HCT116 (cell line): ENCODE data around the gene GPR171. TPM values are rescaled to one million over a fixed set of nuclear protein-coding genes. Genes with fewer than 3 reads are reported as not detected.
A peak's percentile ranks its signal among the peaks of the same experiment; 100 is the strongest.

Source experiments
- ATAC-seq: fragments of 200-7000 bp; cut with Tn5 transposase; 2 replicates; pipeline ENCODE4 v1.9.1; 2020; ENCODE audit warnings: mild to moderate bottlenecking, moderate library complexity
- BruUV-seq: library from RNA; stranded (reverse); fragments of 400-500 nt; replicated peaks from 2 replicates; lab custom pipeline; 2021; lab: Mats Ljungman, UMichigan
- CTCF ChIA-PET: fragments of 300-600 bp; sonication (Branson Sonifier 250); formaldehyde crosslinking; loops from one replicate; lab custom pipeline; 2021; ENCODE audit warnings: antibody characterized with exemption; lab: Charles Lee
- POLR2A ChIA-PET: fragments of 300-600, 350-600 bp; sonication (Branson Sonifier 250); formaldehyde crosslinking; loops from one replicate; lab custom pipeline; 2021; ENCODE audit warnings: antibody characterized with exemption; lab: Charles Lee
- RAD21 ChIA-PET, 2 experiments: fragments of 300-600 bp; sonication (Branson Sonifier 250); formaldehyde crosslinking; loops; one replicate each; lab custom pipeline; 2023; ENCODE audit warnings: low total read pairs in 2 of 2; ENCODE audit not compliant: uncharacterized antibody in 2 of 2, unreplicated experiment in 2 of 2, low non-redundant PET in 1 of 2; lab: Charles Lee
- DNase-seq: peaks from one replicate; pipeline ENCODE4 v3.0.0-alpha.2; 2010; ENCODE audit warnings: low read depth, low spot score
- H2AFZ ChIP-seq: fragments of 200-600 bp; shearing (Covaris generic), sonication (generic); 2 replicates; pipeline ENCODE4 v1.6.1; 2017; ENCODE audit warnings: low read depth, mixed run types, mixed read lengths, antibody characterized with exemption, low read length; ENCODE audit not compliant: poor library complexity, severe bottlenecking
- H3K27ac ChIP-seq: 2 replicates; pipeline ENCODE4 v1.5.1; 2012; ENCODE audit warnings: low read depth, low read length
- H3K27me3 ChIP-seq: fragments of 200-600 bp; sonication (generic); 2 replicates; pipeline ENCODE4 v1.6.1; 2016; ENCODE audit warnings: mixed run types, low read length, mixed read lengths; ENCODE audit not compliant: insufficient read depth
- H3K36me3 ChIP-seq, 2 experiments: fragments of 200-500 bp in 1 of 2; fragments of 200-600 bp in 1 of 2; sonication (Bioruptor generic) in 1 of 2; sonication (generic) in 1 of 2; 2 replicates each; pipeline versions ENCODE4 v1.5.1 to v1.6.1; 2014 to 2016; ENCODE audit warnings: low read length in 2 of 2, inconsistent platforms in 1 of 2, mixed read lengths in 1 of 2, mixed run types in 1 of 2; ENCODE audit not compliant: insufficient read depth in 2 of 2, control insufficient read depth in 1 of 2
- H3K4me1 ChIP-seq, 2 experiments: fragments of 200-600 bp in 1 of 2; sonication (generic) in 1 of 2; 2 replicates each; pipeline versions ENCODE4 v1.5.1 to v1.6.1; 2012 to 2017; ENCODE audit warnings: low read length in 2 of 2, inconsistent platforms in 1 of 2, mild to moderate bottlenecking in 1 of 2, mixed read lengths in 1 of 2, mixed run types in 1 of 2, moderate library complexity in 1 of 2; ENCODE audit not compliant: insufficient read depth in 2 of 2, control insufficient read depth in 1 of 2
- H3K4me2 ChIP-seq: fragments of 200-600 bp; sonication (generic); 2 replicates; pipeline ENCODE4 v1.6.1; 2017; ENCODE audit warnings: mixed run types, low read length, mixed read lengths
- H3K4me3 ChIP-seq, 2 experiments: fragments of 200-600 bp in 1 of 2; sonication (generic) in 1 of 2; replicated peaks in 1 of 2; 2 replicates each; pipeline ENCODE4 v1.5.1; 2011 to 2016; ENCODE audit warnings: low read length in 2 of 2, control low read depth in 1 of 2, low read depth in 1 of 2, mild to moderate bottlenecking in 1 of 2, mixed read lengths in 1 of 2, mixed run types in 1 of 2
- H3K79me2 ChIP-seq: fragments of 200-600 bp; sonication (generic); 2 replicates; pipeline ENCODE4 v1.6.1; 2017; ENCODE audit warnings: mild to moderate bottlenecking, mixed run types, low read length, moderate library complexity, mixed read lengths; ENCODE audit not compliant: insufficient read depth
- H3K9ac ChIP-seq: fragments of 200-600 bp; sonication (generic); 2 replicates; pipeline ENCODE4 v1.6.1; 2016; ENCODE audit warnings: low read length, mixed read lengths
- H3K9me2 ChIP-seq: fragments of 200-600 bp; sonication (generic), shearing (Covaris generic); 2 replicates; pipeline ENCODE4 v1.6.1; 2017; ENCODE audit warnings: mixed run types, mild to moderate bottlenecking, moderate library complexity; ENCODE audit not compliant: insufficient read depth
- H3K9me3 ChIP-seq, 2 experiments: fragments of 200-500 bp in 1 of 2; fragments of 200-600 bp in 1 of 2; sonication (Bioruptor generic) in 1 of 2; sonication (generic) in 1 of 2; 2 replicates each; pipeline ENCODE4 v1.6.1; 2014 to 2017; ENCODE audit warnings: low read length in 2 of 2, mixed read lengths in 2 of 2, inconsistent platforms in 1 of 2, low read depth in 1 of 2, mild to moderate bottlenecking in 1 of 2, mixed run types in 1 of 2, moderate library complexity in 1 of 2; ENCODE audit not compliant: control insufficient read depth in 1 of 2, insufficient read depth in 1 of 2
- H4K20me1 ChIP-seq: fragments of 200-600 bp; sonication (generic), shearing (Covaris generic); 2 replicates; pipeline ENCODE4 v1.6.1; 2017; ENCODE audit warnings: mixed run types, mild to moderate bottlenecking, moderate library complexity; ENCODE audit not compliant: insufficient read depth
- CBX3 ChIP-seq: IDR thresholded peaks from 2 replicates; pipeline ENCODE4 v1.6.1; 2012; ENCODE audit warnings: low read depth
- FOSL1 ChIP-seq: IDR thresholded peaks from 2 replicates; pipeline ENCODE4 v1.6.1; 2012; ENCODE audit warnings: low read depth
- RAD21 ChIP-seq: IDR thresholded peaks from 2 replicates; pipeline ENCODE4 v1.6.1; 2012; ENCODE audit warnings: low read depth, mild to moderate bottlenecking
- SIN3A ChIP-seq: IDR thresholded peaks from 2 replicates; pipeline ENCODE4 v1.6.1; 2012; ENCODE audit warnings: low read depth
- SP1 ChIP-seq: IDR thresholded peaks from 2 replicates; pipeline ENCODE4 v1.6.1; 2012; ENCODE audit warnings: low read depth
- TCF7L2 ChIP-seq: IDR thresholded peaks from 2 replicates; pipeline ENCODE4 v1.7.0; 2011; ENCODE audit warnings: borderline replicate concordance, inconsistent platforms; ENCODE audit not compliant: insufficient read depth, insufficient read length; ENCODE audit errors: extremely low read depth
- YY1 ChIP-seq: IDR thresholded peaks from 2 replicates; pipeline ENCODE4 v1.6.1; 2011; ENCODE audit warnings: low read length, low read depth, moderate library complexity, mild to moderate bottlenecking; ENCODE audit not compliant: insufficient replicate concordance; ENCODE audit errors: extremely low read depth
- ZNF274 ChIP-seq: fragments of 200-500 bp; sonication (Bioruptor generic); IDR thresholded peaks from 2 replicates; pipeline ENCODE4 v1.6.1; 2014; ENCODE audit warnings: mild to moderate bottlenecking, low read depth, low read length, inconsistent platforms
- intact Hi-C: fragments of 100-400 bp; cut with micrococcal nuclease; formaldehyde crosslinking; loops from 2 replicates; pipeline ENCODE4 v1.10.0; 2022
- total RNA-seq: library from RNA; stranded (reverse); gene quantifications from one replicate; pipeline ENCODE4 v1.2.1, GENCODE V29; 2021; ENCODE audit not compliant: unreplicated experiment
- TF ChIP-seq, protein P1 (sequence below), 3 experiments: fragments of 200-600 bp in 1 of 3; sonication (generic) in 1 of 3; IDR thresholded peaks in 2 of 3; conservative IDR thresholded peaks in 1 of 3; 2 replicates each; pipeline ENCODE4 v1.5.1; 2012 to 2017; ENCODE audit warnings: low read depth in 2 of 3, low read length in 2 of 3, antibody characterized with exemption in 1 of 3, borderline replicate concordance in 1 of 3, control low read depth in 1 of 3, mild to moderate bottlenecking in 1 of 3, mixed read lengths in 1 of 3, mixed run types in 1 of 3, moderate library complexity in 1 of 3; ENCODE audit not compliant: insufficient read depth in 1 of 3
- TF ChIP-seq, protein P2 (sequence below): IDR thresholded peaks from 2 replicates; pipeline ENCODE4 v1.6.1; 2012
- TF ChIP-seq, protein P3 (sequence below): IDR thresholded peaks from 2 replicates; pipeline ENCODE4 v1.6.1; 2012; ENCODE audit warnings: low read depth
- TF ChIP-seq, protein P4 (sequence below): IDR thresholded peaks from 2 replicates; pipeline ENCODE4 v1.6.1; 2012
- TF ChIP-seq, protein P5 (sequence below): IDR thresholded peaks from 2 replicates; pipeline ENCODE4 v1.6.1; 2011; ENCODE audit warnings: mild to moderate bottlenecking, low read length, moderate library complexity; ENCODE audit not compliant: insufficient replicate concordance; ENCODE audit errors: extremely low read depth

Gene GPR171
- total RNA-seq, 1 experiment from 2014 or later: not detected

DNA sequence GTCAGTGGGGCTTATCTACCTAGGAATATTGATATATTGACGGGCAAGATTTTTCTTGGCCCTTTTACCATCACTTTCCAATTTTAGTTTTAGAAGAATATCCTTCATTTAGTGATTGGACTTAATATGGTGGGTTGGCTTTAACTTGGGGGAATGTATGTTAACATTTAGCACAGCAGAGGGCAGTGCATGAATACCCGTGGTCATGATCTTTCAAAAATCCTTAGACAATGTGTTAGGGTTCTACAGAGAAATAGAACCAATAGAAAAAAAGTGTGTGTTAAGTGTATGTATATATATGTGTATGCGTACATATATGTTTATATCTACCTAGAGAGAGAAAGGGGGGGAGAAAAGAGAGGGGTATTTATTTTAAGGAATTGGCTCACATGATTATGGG, 36.9 kb downstream of the GPR171 start (continued):
- TF ChIP-seq, protein P1, sequence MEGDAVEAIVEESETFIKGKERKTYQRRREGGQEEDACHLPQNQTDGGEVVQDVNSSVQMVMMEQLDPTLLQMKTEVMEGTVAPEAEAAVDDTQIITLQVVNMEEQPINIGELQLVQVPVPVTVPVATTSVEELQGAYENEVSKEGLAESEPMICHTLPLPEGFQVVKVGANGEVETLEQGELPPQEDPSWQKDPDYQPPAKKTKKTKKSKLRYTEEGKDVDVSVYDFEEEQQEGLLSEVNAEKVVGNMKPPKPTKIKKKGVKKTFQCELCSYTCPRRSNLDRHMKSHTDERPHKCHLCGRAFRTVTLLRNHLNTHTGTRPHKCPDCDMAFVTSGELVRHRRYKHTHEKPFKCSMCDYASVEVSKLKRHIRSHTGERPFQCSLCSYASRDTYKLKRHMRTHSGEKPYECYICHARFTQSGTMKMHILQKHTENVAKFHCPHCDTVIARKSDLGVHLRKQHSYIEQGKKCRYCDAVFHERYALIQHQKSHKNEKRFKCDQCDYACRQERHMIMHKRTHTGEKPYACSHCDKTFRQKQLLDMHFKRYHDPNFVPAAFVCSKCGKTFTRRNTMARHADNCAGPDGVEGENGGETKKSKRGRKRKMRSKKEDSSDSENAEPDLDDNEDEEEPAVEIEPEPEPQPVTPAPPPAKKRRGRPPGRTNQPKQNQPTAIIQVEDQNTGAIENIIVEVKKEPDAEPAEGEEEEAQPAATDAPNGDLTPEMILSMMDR (IDR thresholded peaks at IDR 0.05 in 2 of 3, conservative IDR thresholded peaks at IDR 0.05 in 1 of 3; ENCODE audit: borderline replicate concordance in 1 of 3, insufficient read depth in 1 of 3, low read depth in 2 of 3, low read length in 2 of 3): peak in 1 of 3 experiments; percentile 26; a peak in 1 of 6 replicates
- TF ChIP-seq ZNF274: no peak

DNA sequence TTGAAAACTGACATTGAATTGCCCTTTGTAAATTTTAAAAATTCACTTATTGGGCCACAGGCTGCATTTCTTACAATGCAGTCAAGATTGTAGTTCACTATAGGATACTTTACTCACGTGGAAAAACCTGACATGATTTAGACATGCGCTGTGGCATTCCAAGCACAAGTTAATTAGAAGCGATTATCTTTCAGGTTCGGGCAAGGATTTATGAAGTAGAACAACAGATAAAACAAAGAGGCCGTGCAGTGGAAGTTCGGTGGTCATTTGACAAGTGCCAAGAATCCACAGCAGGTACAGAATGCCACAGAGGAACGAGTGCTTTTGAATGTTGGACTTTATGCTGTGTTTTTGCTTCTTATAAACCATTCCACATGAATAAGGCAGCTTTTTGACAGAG, 37.8 kb downstream of the GPR171 start:
- no TSS peak for BruUV-seq
- Histone ChIP-seq H3K9ac (no peak overlapping the region), H3K4me2 (no peak overlapping the region), H3K79me2 (no peaks in the 10 kb centered on the region), H3K27ac (no peak overlapping the region), H3K9me3 (no peaks in the 10 kb centered on the region), H4K20me1 (no peaks in the 10 kb centered on the region), H3K9me2 (no peaks in the 10 kb centered on the region), H3K36me3 (no peaks in the 10 kb centered on the region)
- intact Hi-C loops: loop anchor here (5.0 kb wide), 2 partner anchors 672 to 752 kb away; no protein-coding TSS in a partner anchor
- ChIA-PET POLR2A (no interaction called here), CTCF (no interaction called here)
- DNase-seq (no peak), ATAC-seq (no peak)
- TF ChIP-seq, protein P2, sequence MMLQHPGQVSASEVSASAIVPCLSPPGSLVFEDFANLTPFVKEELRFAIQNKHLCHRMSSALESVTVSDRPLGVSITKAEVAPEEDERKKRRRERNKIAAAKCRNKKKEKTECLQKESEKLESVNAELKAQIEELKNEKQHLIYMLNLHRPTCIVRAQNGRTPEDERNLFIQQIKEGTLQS: no peak
- TF ChIP-seq TCF7L2 (no peak), SIN3A (no peak), FOSL1 (no peak), YY1 (no peak), RAD21 (no peak), SP1 (no peak), CBX3 (no peak)
- TF ChIP-seq, protein P3, sequence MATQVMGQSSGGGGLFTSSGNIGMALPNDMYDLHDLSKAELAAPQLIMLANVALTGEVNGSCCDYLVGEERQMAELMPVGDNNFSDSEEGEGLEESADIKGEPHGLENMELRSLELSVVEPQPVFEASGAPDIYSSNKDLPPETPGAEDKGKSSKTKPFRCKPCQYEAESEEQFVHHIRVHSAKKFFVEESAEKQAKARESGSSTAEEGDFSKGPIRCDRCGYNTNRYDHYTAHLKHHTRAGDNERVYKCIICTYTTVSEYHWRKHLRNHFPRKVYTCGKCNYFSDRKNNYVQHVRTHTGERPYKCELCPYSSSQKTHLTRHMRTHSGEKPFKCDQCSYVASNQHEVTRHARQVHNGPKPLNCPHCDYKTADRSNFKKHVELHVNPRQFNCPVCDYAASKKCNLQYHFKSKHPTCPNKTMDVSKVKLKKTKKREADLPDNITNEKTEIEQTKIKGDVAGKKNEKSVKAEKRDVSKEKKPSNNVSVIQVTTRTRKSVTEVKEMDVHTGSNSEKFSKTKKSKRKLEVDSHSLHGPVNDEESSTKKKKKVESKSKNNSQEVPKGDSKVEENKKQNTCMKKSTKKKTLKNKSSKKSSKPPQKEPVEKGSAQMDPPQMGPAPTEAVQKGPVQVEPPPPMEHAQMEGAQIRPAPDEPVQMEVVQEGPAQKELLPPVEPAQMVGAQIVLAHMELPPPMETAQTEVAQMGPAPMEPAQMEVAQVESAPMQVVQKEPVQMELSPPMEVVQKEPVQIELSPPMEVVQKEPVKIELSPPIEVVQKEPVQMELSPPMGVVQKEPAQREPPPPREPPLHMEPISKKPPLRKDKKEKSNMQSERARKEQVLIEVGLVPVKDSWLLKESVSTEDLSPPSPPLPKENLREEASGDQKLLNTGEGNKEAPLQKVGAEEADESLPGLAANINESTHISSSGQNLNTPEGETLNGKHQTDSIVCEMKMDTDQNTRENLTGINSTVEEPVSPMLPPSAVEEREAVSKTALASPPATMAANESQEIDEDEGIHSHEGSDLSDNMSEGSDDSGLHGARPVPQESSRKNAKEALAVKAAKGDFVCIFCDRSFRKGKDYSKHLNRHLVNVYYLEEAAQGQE: no peak
- TF ChIP-seq, protein P4, sequence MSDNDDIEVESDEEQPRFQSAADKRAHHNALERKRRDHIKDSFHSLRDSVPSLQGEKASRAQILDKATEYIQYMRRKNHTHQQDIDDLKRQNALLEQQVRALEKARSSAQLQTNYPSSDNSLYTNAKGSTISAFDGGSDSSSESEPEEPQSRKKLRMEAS: no peak
- TF ChIP-seq, protein P5, sequence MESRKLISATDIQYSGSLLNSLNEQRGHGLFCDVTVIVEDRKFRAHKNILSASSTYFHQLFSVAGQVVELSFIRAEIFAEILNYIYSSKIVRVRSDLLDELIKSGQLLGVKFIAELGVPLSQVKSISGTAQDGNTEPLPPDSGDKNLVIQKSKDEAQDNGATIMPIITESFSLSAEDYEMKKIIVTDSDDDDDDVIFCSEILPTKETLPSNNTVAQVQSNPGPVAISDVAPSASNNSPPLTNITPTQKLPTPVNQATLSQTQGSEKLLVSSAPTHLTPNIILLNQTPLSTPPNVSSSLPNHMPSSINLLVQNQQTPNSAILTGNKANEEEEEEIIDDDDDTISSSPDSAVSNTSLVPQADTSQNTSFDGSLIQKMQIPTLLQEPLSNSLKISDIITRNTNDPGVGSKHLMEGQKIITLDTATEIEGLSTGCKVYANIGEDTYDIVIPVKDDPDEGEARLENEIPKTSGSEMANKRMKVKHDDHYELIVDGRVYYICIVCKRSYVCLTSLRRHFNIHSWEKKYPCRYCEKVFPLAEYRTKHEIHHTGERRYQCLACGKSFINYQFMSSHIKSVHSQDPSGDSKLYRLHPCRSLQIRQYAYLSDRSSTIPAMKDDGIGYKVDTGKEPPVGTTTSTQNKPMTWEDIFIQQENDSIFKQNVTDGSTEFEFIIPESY: no peak
- TF ChIP-seq, all 23 proteins: peak for 0
- Histone ChIP-seq H3K4me3 (no peak overlapping the region), H3K4me1 (no peaks in the 10 kb centered on the region), H3K27me3 (no peaks in the 10 kb centered on the region), H2AFZ (no peak overlapping the region)
- RAD21 ChIA-PET: no interaction called here
